BLaER1 (cell line): ENCODE measurements around the gene VPS8.

ENCODE experiments used
- H3K27ac ChIP-seq: shearing (Covaris generic); formaldehyde crosslinking; 2 replicates; pipeline ENCODE4 v1.8.1; 2022
- H3K27me3 ChIP-seq: shearing (Covaris generic); formaldehyde crosslinking; 2 replicates; pipeline ENCODE4 v1.8.1; 2022
- H3K36me3 ChIP-seq: shearing (Covaris generic); formaldehyde crosslinking; 2 replicates; pipeline ENCODE4 v1.8.1; 2022
- H3K4me1 ChIP-seq: shearing (Covaris generic); formaldehyde crosslinking; 2 replicates; pipeline ENCODE4 v1.8.1; 2022
- H3K4me2 ChIP-seq: shearing (Covaris generic); formaldehyde crosslinking; 2 replicates; pipeline ENCODE4 v1.8.1; 2022
- H3K4me3 ChIP-seq: shearing (Covaris generic); formaldehyde crosslinking; 2 replicates; pipeline ENCODE4 v1.8.1; 2022
- H3K9ac ChIP-seq: shearing (Covaris generic); formaldehyde crosslinking; 2 replicates; pipeline ENCODE4 v1.8.1; 2022
- H3K9me3 ChIP-seq: shearing (Covaris generic); formaldehyde crosslinking; 2 replicates; pipeline ENCODE4 v1.8.1; 2022
- H4K20me1 ChIP-seq: shearing (Covaris generic); formaldehyde crosslinking; 2 replicates; pipeline ENCODE4 v1.8.1; 2022
- Cebpa-rat ChIP-seq: shearing (Covaris generic); IDR thresholded peaks from 2 replicates; pipeline ENCODE4 v1.8.1; 2022

Gene VPS8

GRCh38 chr3:184846496-184846895 is 34.5 kb downstream of the VPS8 start:
- Histone ChIP-seq H3K36me3 (peaks cover 18% of the 10 kb centered on the region), H3K9me3 (no peaks in the 10 kb centered on the region), H3K27ac (no peak overlapping the region), H3K9ac (no peak overlapping the region), H3K27me3 (no peaks in the 10 kb centered on the region), H3K4me3 (no peak overlapping the region), H4K20me1 (no peaks in the 10 kb centered on the region), H3K4me2 (no peak overlapping the region), H3K4me1 (no peaks in the 10 kb centered on the region)
- no peak for TF ChIP-seq Cebpa-rat

- no peak overlapping the region for H3K4me2 ChIP-seq
- no peak for TF ChIP-seq Cebpa-rat
- no peaks in the 10 kb centered on the region for H3K27me3 ChIP-seq
- H3K27ac ChIP-seq, result no peak overlapping the region
- no peaks in the 10 kb centered on the region for H3K4me1 ChIP-seq
- H3K36me3 ChIP-seq, result peaks cover 29% of the 10 kb centered on the region
- H3K9me3 ChIP-seq, result no peaks in the 10 kb centered on the region
- H3K9ac ChIP-seq, result no peak overlapping the region
- H3K4me3 ChIP-seq, result no peak overlapping the region
- no peaks in the 10 kb centered on the region for H4K20me1 ChIP-seq
These were observed 37.0 kb downstream of the VPS8 start for GRCh38 chr3:184848934-184849333.

- Histone ChIP-seq H4K20me1 (no peaks in the 10 kb centered on the region), H3K4me3 (no peak overlapping the region), H3K27ac (no peak overlapping the region), H3K4me2 (no peak overlapping the region), H3K36me3 (peaks cover 40% of the 10 kb centered on the region), H3K9ac (no peak overlapping the region), H3K9me3 (no peaks in the 10 kb centered on the region), H3K27me3 (no peaks in the 10 kb centered on the region), H3K4me1 (no peaks in the 10 kb centered on the region)
- TF ChIP-seq Cebpa-rat, result no peak
These were observed 38.2 kb downstream of the VPS8 start for GRCh38 chr3:184850201-184850600.

- no peak for TF ChIP-seq Cebpa-rat
- H3K9ac ChIP-seq, result no peak overlapping the region
- H3K27me3 ChIP-seq, result no peaks in the 10 kb centered on the region
- no peaks in the 10 kb centered on the region for H3K9me3 ChIP-seq
- no peaks in the 10 kb centered on the region for H4K20me1 ChIP-seq
- H3K4me2 ChIP-seq, result no peak overlapping the region
- no peak overlapping the region for H3K27ac ChIP-seq
- no peak overlapping the region for H3K4me3 ChIP-seq
- no peaks in the 10 kb centered on the region for H3K4me1 ChIP-seq
- H3K36me3 ChIP-seq, result peaks cover 71% of the 10 kb centered on the region
These were observed 45.1 kb downstream of the VPS8 start for GRCh38 chr3:184857099-184857498.

GRCh38 chr3:184864000-184864399 is 52.0 kb downstream of the VPS8 start:
- no peak overlapping the region for H3K27ac ChIP-seq
- TF ChIP-seq Cebpa-rat, result no peak

GRCh38 chr3:184868477-184868876 is 56.5 kb downstream of the VPS8 start:
- no peaks in the 10 kb centered on the region for H3K4me1 ChIP-seq
- peaks cover 55% of the 10 kb centered on the region for H3K36me3 ChIP-seq
- no peak overlapping the region for H3K27ac ChIP-seq
- no peaks in the 10 kb centered on the region for H3K27me3 ChIP-seq
- no peak overlapping the region for H3K9ac ChIP-seq
- H4K20me1 ChIP-seq, result no peaks in the 10 kb centered on the region
- TF ChIP-seq Cebpa-rat, result no peak
- no peak overlapping the region for H3K4me3 ChIP-seq
- H3K9me3 ChIP-seq, result no peaks in the 10 kb centered on the region
- H3K4me2 ChIP-seq, result no peak overlapping the region

More at GRCh38 chr3:184864000-184864399, 52.0 kb downstream of the VPS8 start:
- H3K4me1 ChIP-seq, result no peaks in the 10 kb centered on the region
- H3K9me3 ChIP-seq, result no peaks in the 10 kb centered on the region
- no peaks in the 10 kb centered on the region for H3K27me3 ChIP-seq
- no peak overlapping the region for H3K4me3 ChIP-seq
- no peak overlapping the region for H3K4me2 ChIP-seq
- peaks cover 59% of the 10 kb centered on the region for H3K36me3 ChIP-seq
- no peaks in the 10 kb centered on the region for H4K20me1 ChIP-seq
- H3K9ac ChIP-seq, result no peak overlapping the region

GRCh38 chr3:184872200-184872599 is 60.2 kb downstream of the VPS8 start:
- no peak for TF ChIP-seq Cebpa-rat
- H3K4me3 ChIP-seq, result no peak overlapping the region

GRCh38 chr3:184873141-184873540 is 61.2 kb downstream of the VPS8 start:
- Histone ChIP-seq H3K27ac (no peak overlapping the region), H3K4me3 (no peak overlapping the region), H3K9me3 (no peaks in the 10 kb centered on the region), H3K4me1 (no peaks in the 10 kb centered on the region), H3K4me2 (no peak overlapping the region), H3K36me3 (peaks cover 41% of the 10 kb centered on the region), H3K27me3 (no peaks in the 10 kb centered on the region), H3K9ac (no peak overlapping the region), H4K20me1 (no peaks in the 10 kb centered on the region)
- TF ChIP-seq Cebpa-rat, result no peak

More at GRCh38 chr3:184872200-184872599, 60.2 kb downstream of the VPS8 start:
- peaks cover 49% of the 10 kb centered on the region for H3K36me3 ChIP-seq
- no peak overlapping the region for H3K4me2 ChIP-seq
- no peak overlapping the region for H3K9ac ChIP-seq
- no peaks in the 10 kb centered on the region for H3K4me1 ChIP-seq
- H3K27me3 ChIP-seq, result no peaks in the 10 kb centered on the region
- H4K20me1 ChIP-seq, result no peaks in the 10 kb centered on the region
- no peak overlapping the region for H3K27ac ChIP-seq
- no peaks in the 10 kb centered on the region for H3K9me3 ChIP-seq

GRCh38 chr3:184874709-184875644 is 63.0 kb downstream of the VPS8 start:
- H3K36me3 ChIP-seq, result peaks cover 26% of the 10 kb centered on the region
- no peaks in the 10 kb centered on the region for H3K9me3 ChIP-seq
- H3K4me3 ChIP-seq, result no peak overlapping the region
- no peaks in the 10 kb centered on the region for H3K4me1 ChIP-seq
- H4K20me1 ChIP-seq, result no peaks in the 10 kb centered on the region
- no peak overlapping the region for H3K9ac ChIP-seq
- TF ChIP-seq Cebpa-rat, result no peak
- no peak overlapping the region for H3K27ac ChIP-seq
- no peak overlapping the region for H3K4me2 ChIP-seq
- no peaks in the 10 kb centered on the region for H3K27me3 ChIP-seq

- Histone ChIP-seq H3K27me3 (no peaks in the 10 kb centered on the region), H4K20me1 (no peaks in the 10 kb centered on the region), H3K36me3 (peaks cover 25% of the 10 kb centered on the region), H3K9ac (no peak overlapping the region), H3K4me2 (no peak overlapping the region), H3K9me3 (no peaks in the 10 kb centered on the region), H3K4me3 (no peak overlapping the region), H3K27ac (no peak overlapping the region), H3K4me1 (no peaks in the 10 kb centered on the region)
- TF ChIP-seq Cebpa-rat, result no peak
These were observed 68.5 kb downstream of the VPS8 start for GRCh38 chr3:184880276-184881019.
